Measurements from ENCODE around the gene ASIC3. TPM values are rescaled to one million over a fixed set of nuclear protein-coding genes. Genes with fewer than 3 reads are reported as not detected.
"Not testable (repeated sequence)": the region's sequence is repeated elsewhere in the genome, so short reads cannot be mapped to it uniquely, and the experiment has no call there.

ASIC3 gene
- total RNA-seq, 1 experiment from 2014 or later, result 1.5 TPM

GRCh38 chr7:151019130-151019447 lies 29.2 kb upstream of the ASIC3 start:
- no peaks in the 10 kb centered on the region for H3K9me3 ChIP-seq (replicated peaks)
- no peak overlapping the region for H3K4me3 ChIP-seq
- H3K4me1 ChIP-seq, result no peaks in the 10 kb centered on the region; the same call in 1 of the 2 replicates
- no peaks in the 10 kb centered on the region for H3K36me3 ChIP-seq
- peaks cover 40% of the 10 kb centered on the region for H3K27me3 ChIP-seq
- no peak for DNase-seq
- no peak overlapping the region for H3K27ac ChIP-seq

GRCh38 chr7:151020231-151020630 lies 28.1 kb upstream of the ASIC3 start:
- DNase-seq, result no peak
- H3K9me3 ChIP-seq (replicated peaks), result no peaks in the 10 kb centered on the region
- no peak overlapping the region for H3K4me3 ChIP-seq
- no peaks in the 10 kb centered on the region for H3K36me3 ChIP-seq
- H3K27ac ChIP-seq, result no peak overlapping the region
- H3K4me1 ChIP-seq, result no peaks in the 10 kb centered on the region; the same call in 1 of the 2 replicates
- peaks cover 40% of the 10 kb centered on the region for H3K27me3 ChIP-seq

- no peak for DNase-seq
- H3K4me3 ChIP-seq, result no peak overlapping the region
- peaks cover 6% of the 10 kb centered on the region; the same call in 1 of the 2 replicates for H3K4me1 ChIP-seq
- H3K36me3 ChIP-seq, result no peaks in the 10 kb centered on the region
- H3K9me3 ChIP-seq (replicated peaks), result no peaks in the 10 kb centered on the region
- H3K27me3 ChIP-seq, result peaks cover 19% of the 10 kb centered on the region
- H3K27ac ChIP-seq, result no peak overlapping the region
Measured at GRCh38 chr7:151023232-151023631, 25.1 kb upstream of the ASIC3 start.

GRCh38 chr7:151024435-151025056 lies 23.8 kb upstream of the ASIC3 start, which contains the start of gene ATG9B:
ATG9B (minus strand) TSS chr7:151024494; CDS start chr7:151024423, 71 bp downstream.
- H3K27ac ChIP-seq, result no peak within 1 kb of the TSS
- no peaks in the 10 kb centered on the region for H3K9me3 ChIP-seq (replicated peaks)
- peaks cover 11% of the 10 kb centered on the region; the same call in 1 of the 2 replicates for H3K4me1 ChIP-seq
- peaks cover 14% of the 10 kb centered on the region; the same call in 1 of the 2 replicates for H3K27me3 ChIP-seq
- no peak for DNase-seq
- no peaks in the 10 kb centered on the region for H3K36me3 ChIP-seq
- no peak within 1 kb of the TSS for H3K4me3 ChIP-seq

- DNase-seq, result no peak
- H3K27me3 ChIP-seq, result peaks cover 3% of the 10 kb centered on the region; the same call in 1 of the 2 replicates
- H3K4me3 ChIP-seq, result no peak overlapping the region
- H3K9me3 ChIP-seq (replicated peaks), result no peaks in the 10 kb centered on the region
- H3K27ac ChIP-seq, result no peak overlapping the region
- H3K4me1 ChIP-seq, result peaks cover 14% of the 10 kb centered on the region; the same call in 1 of the 2 replicates
- no peaks in the 10 kb centered on the region for H3K36me3 ChIP-seq
Measured at GRCh38 chr7:151025924-151026671, 22.2 kb upstream of the ASIC3 start.

- H3K36me3 ChIP-seq; H3K27me3 ChIP-seq; DNase-seq; H3K27ac ChIP-seq; H3K4me3 ChIP-seq; H3K9me3 ChIP-seq (replicated peaks): not testable (repeated sequence)
- H3K4me1 ChIP-seq, result peaks cover 14% of the 10 kb centered on the region; the same call in 1 of the 2 replicates
Measured at GRCh38 chr7:151026771-151027727, 21.3 kb upstream of the ASIC3 start.

- H3K36me3 ChIP-seq; H3K27me3 ChIP-seq; H3K27ac ChIP-seq; DNase-seq; H3K9me3 ChIP-seq (replicated peaks): not testable (repeated sequence)
- H3K4me3 ChIP-seq, result peak overlapping the region; percentile 83
- H3K4me1 ChIP-seq, result peaks cover 14% of the 10 kb centered on the region; the same call in 1 of the 2 replicates
Measured at GRCh38 chr7:151027728-151028130, 20.6 kb upstream of the ASIC3 start.

GRCh38 chr7:151028131-151028947 lies 20.0 kb upstream of the ASIC3 start, which contains the start of gene ABCB8:
ABCB8 (plus strand) TSS chr7:151028450; CDS start chr7:151028516, 66 bp downstream.
- Histone ChIP-seq H3K27me3 (no peaks in the 10 kb centered on the region; the same call in 1 of the 2 replicates), H3K36me3 (no peaks in the 10 kb centered on the region), H3K4me1 (peaks cover 14% of the 10 kb centered on the region; the same call in 1 of the 2 replicates), H3K4me3 (peak within 1 kb of the TSS; percentile 83), H3K27ac (peak within 1 kb of the TSS; percentile 21; the same call in 1 of the 2 replicates), H3K9me3 (replicated peaks) (no peaks in the 10 kb centered on the region)
- peak; percentile 99 to 100 for DNase-seq

- Histone ChIP-seq H3K36me3 (no peaks in the 10 kb centered on the region), H3K4me1 (peaks cover 14% of the 10 kb centered on the region; the same call in 1 of the 2 replicates), H3K9me3 (replicated peaks) (no peaks in the 10 kb centered on the region), H3K4me3 (peak overlapping the region; percentile 83), H3K27me3 (no peaks in the 10 kb centered on the region), H3K27ac (peak overlapping the region; percentile 21; the same call in 1 of the 2 replicates)
- no peak for DNase-seq
Measured at GRCh38 chr7:151028948-151029501, 19.3 kb upstream of the ASIC3 start.

GRCh38 chr7:151031011-151031410 lies 17.3 kb upstream of the ASIC3 start:
- H3K4me3 ChIP-seq, result no peak overlapping the region
- no peak overlapping the region for H3K27ac ChIP-seq
- H3K27me3 ChIP-seq, result no peaks in the 10 kb centered on the region
- peaks cover 14% of the 10 kb centered on the region; the same call in 1 of the 2 replicates for H3K4me1 ChIP-seq
- H3K36me3 ChIP-seq, result no peaks in the 10 kb centered on the region
- no peak for DNase-seq
- H3K9me3 ChIP-seq (replicated peaks), result no peaks in the 10 kb centered on the region

GRCh38 chr7:151032936-151033863 lies 15.1 kb upstream of the ASIC3 start:
- no peak overlapping the region for H3K4me3 ChIP-seq
- no peaks in the 10 kb centered on the region for H3K36me3 ChIP-seq
- DNase-seq, result no peak
- no peaks in the 10 kb centered on the region for H3K9me3 ChIP-seq (replicated peaks)
- H3K27ac ChIP-seq, result no peak overlapping the region
- peaks cover 8% of the 10 kb centered on the region; the same call in 1 of the 2 replicates for H3K4me1 ChIP-seq
- no peaks in the 10 kb centered on the region for H3K27me3 ChIP-seq

- no peaks in the 10 kb centered on the region for H3K36me3 ChIP-seq
- H3K9me3 ChIP-seq (replicated peaks), result no peaks in the 10 kb centered on the region
Measured at GRCh38 chr7:151033864-151034249, 14.5 kb upstream of the ASIC3 start.

More at GRCh38 chr7:151033864-151034249, 14.5 kb upstream of the ASIC3 start:
- H3K27me3 ChIP-seq, result no peaks in the 10 kb centered on the region
- no peak overlapping the region for H3K4me3 ChIP-seq
- no peak for DNase-seq
- H3K4me1 ChIP-seq, result peaks cover 14% of the 10 kb centered on the region
- H3K27ac ChIP-seq, result no peak overlapping the region
